ENCODE results near the gene CNTN3. TPM values are rescaled to one million over a fixed set of nuclear protein-coding genes. Genes with fewer than 3 reads are reported as not detected.

Gene CNTN3
- total RNA-seq (2016; rRNA removed; fragmentation: Illumina TruSeq; extraction: Trizol): not detected in 2 replicates
- total RNA-seq (2016; cell fraction: cytosol; rRNA removed; fragmentation: Illumina TruSeq; extraction: Trizol; ENCODE audit: low read depth): not detected in 2 replicates
- not detected in 2 replicates for total RNA-seq (2016; cell fraction: insoluble cytoplasmic fraction; rRNA removed; fragmentation: Illumina TruSeq; extraction: Trizol)
- not detected in 2 replicates for total RNA-seq (2016; cell fraction: membrane; rRNA removed; fragmentation: Illumina TruSeq; extraction: Trizol)
- total RNA-seq (2016; cell fraction: nucleus; rRNA removed; fragmentation: Illumina TruSeq; extraction: Trizol): not detected in 2 replicates
- not detected in 2 replicates for polyA plus RNA-seq (2011; rRNA removed)
- not detected in 2 replicates for polyA plus RNA-seq (2011; cell fraction: cytosol; rRNA removed)
- polyA plus RNA-seq (2011; cell fraction: nucleus; rRNA removed): not detected in 2 replicates
- polyA plus RNA-seq (2012): not detected in 2 replicates
- not detected in 2 replicates for polyA plus RNA-seq (2016; cell fraction: cytosol; fragmentation: Illumina TruSeq; extraction: Trizol; ENCODE audit: low read depth)
- not detected in 2 replicates for polyA plus RNA-seq (2016; cell fraction: insoluble cytoplasmic fraction; fragmentation: Illumina TruSeq; extraction: Trizol; ENCODE audit: low read depth)
- polyA plus RNA-seq (2016; cell fraction: membrane; fragmentation: Illumina TruSeq; extraction: Trizol; ENCODE audit: low read depth): not detected in 2 replicates
- not detected in 2 replicates for polyA plus RNA-seq (2016; cell fraction: nucleus; fragmentation: Illumina TruSeq; extraction: Trizol; ENCODE audit: insufficient read depth, low read depth)
- not detected in 2 replicates for polyA minus RNA-seq (2011; rRNA and poly(A)+ RNA removed; ENCODE audit: low replicate concordance)
- not detected in 2 replicates for polyA minus RNA-seq (2011; cell fraction: cytosol; rRNA and poly(A)+ RNA removed)
- not detected in 2 replicates for polyA minus RNA-seq (2011; cell fraction: nucleus; rRNA and poly(A)+ RNA removed)
- not detected for Bru-seq, nascent RNA
- percentile 0 among the genes with signal in this experiment for BruChase-seq, experiment 1, labeled RNA remaining after a 6-hour chase
- percentile 0 among the genes with signal in this experiment for BruChase-seq, experiment 2, labeled RNA remaining after a 2-hour chase
- long read RNA-seq, experiment 1: 0 reads
- long read RNA-seq, experiment 2: 0 reads

- ChIA-PET POLR2A (no interaction called here), CTCF (ENCODE audit: low intra/inter-chr PET ratio, low total read pairs) (no interaction called here)
- 59% methylated on average over 30 of the region's 108 CpGs for WGBS (ENCODE audit: low lambda C conversion rate)
- FAIRE-seq: no peak
- H3K4me1 ChIP-seq (ENCODE audit: insufficient read depth, low read length): no peaks in the 10 kb centered on the region
- intact Hi-C loops (cut with micrococcal nuclease; ENCODE audit: unreplicated experiment): no loop called here
- no peaks in the 10 kb centered on the region for H3K9me3 ChIP-seq (ENCODE audit: low read length)
- no peak for ATAC-seq
- no peak within 1 kb of the TSS for H3K27ac ChIP-seq (ENCODE audit: extremely low read length, insufficient read depth, low read length)
- H2AFZ ChIP-seq (ENCODE audit: low read length): no peak within 1 kb of the TSS
- no peak within 1 kb of the TSS for H3K9ac ChIP-seq (ENCODE audit: insufficient read depth, low read depth, low read length)
- DNase-seq (ENCODE audit: low spot score): no peak
- H4K20me1 ChIP-seq (ENCODE audit: insufficient read depth, low read length): no peaks in the 10 kb centered on the region
- H3K79me2 ChIP-seq (ENCODE audit: insufficient read depth, low read length): no peaks in the 10 kb centered on the region
- no peak within 1 kb of the TSS for H3K4me2 ChIP-seq (ENCODE audit: low read depth, low read length)
- H3K36me3 ChIP-seq (replicated peaks in 1 of 2; ENCODE audit: control insufficient read depth in 1 of 2, insufficient read depth in 2 of 2, low read length in 2 of 2): no peaks in the 10 kb centered on the region
- BruUV-seq (replicated peaks): no TSS peak
- no peaks in the 10 kb centered on the region; a peak in 1 of 5 replicates for H3K27me3 ChIP-seq (ENCODE audit: control insufficient read depth in 1 of 2, insufficient read depth in 2 of 2, low read length in 2 of 2)
- H3K4me3 ChIP-seq (replicated peaks in 1 of 3; ENCODE audit: insufficient read depth in 1 of 3, low read depth in 2 of 3, low read length in 3 of 3): no peak within 1 kb of the TSS
- in situ Hi-C loops (cut with HindIII; ENCODE audit: extremely low pct_ligation_motif_present, low pct_unique_long_range_greater_than_20kb): loop anchor here (10.0 kb wide), 1 partner anchor 60 kb away; no protein-coding TSS in a partner anchor
- TF ChIP-seq, protein P1, sequence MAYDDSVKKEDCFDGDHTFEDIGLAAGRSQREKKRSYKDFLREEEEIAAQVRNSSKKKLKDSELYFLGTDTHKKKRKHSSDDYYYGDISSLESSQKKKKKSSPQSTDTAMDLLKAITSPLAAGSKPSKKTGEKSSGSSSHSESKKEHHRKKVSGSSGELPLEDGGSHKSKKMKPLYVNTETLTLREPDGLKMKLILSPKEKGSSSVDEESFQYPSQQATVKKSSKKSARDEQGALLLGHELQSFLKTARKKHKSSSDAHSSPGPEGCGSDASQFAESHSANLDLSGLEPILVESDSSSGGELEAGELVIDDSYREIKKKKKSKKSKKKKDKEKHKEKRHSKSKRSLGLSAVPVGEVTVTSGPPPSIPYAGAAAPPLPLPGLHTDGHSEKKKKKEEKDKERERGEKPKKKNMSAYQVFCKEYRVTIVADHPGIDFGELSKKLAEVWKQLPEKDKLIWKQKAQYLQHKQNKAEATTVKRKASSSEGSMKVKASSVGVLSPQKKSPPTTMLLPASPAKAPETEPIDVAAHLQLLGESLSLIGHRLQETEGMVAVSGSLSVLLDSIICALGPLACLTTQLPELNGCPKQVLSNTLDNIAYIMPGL (CRISPR knock-in tag; IDR thresholded peaks at IDR 0.05; ENCODE audit: borderline replicate concordance in 1 of 2, low read depth in 1 of 2): no peak
- TF ChIP-seq SNAPC4 (CRISPR knock-in tag; IDR thresholded peaks at IDR 0.05) (no peak), RERE (CRISPR knock-in tag; IDR thresholded peaks at IDR 0.05; ENCODE audit: low read depth) (no peak), ZNF143 (CRISPR knock-in tag; IDR thresholded peaks at IDR 0.05) (no peak)
Measured at GRCh38 chr3:74614107-74614967, at the start of gene CNTN3. CNTN3 (minus strand) TSS chr3:74614659; CDS start chr3:74521112, 93,547 bp downstream.

Data from HepG2 (cell line).